HG02981 (cell line): ENCODE data around the gene GPR143.
"Not testable (repeated sequence)": the region's sequence is repeated elsewhere in the genome, so short reads cannot be mapped to it uniquely, and the experiment has no call there.

Source experiments
- ATAC-seq: cut with Tn5 transposase; IDR thresholded peaks from one replicate; pipeline ENCODE4 v1.9.1; 2021; ENCODE audit warnings: mild to moderate bottlenecking, moderate library complexity; ENCODE audit not compliant: unreplicated experiment

Gene GPR143

GRCh38 chrX:9770319-9770718 is 4.7 kb upstream of the GPR143 start:
- no peak for ATAC-seq

- ATAC-seq = not testable (repeated sequence)
These were observed 2.7 kb upstream of the GPR143 start for GRCh38 chrX:9768321-9768839.

- ATAC-seq = no peak
These were observed 1.7 kb upstream of the GPR143 start for GRCh38 chrX:9767375-9767774.

- ATAC-seq = no peak
These were observed 443 bp downstream of the GPR143 start for GRCh38 chrX:9765072-9765736.

DNA sequence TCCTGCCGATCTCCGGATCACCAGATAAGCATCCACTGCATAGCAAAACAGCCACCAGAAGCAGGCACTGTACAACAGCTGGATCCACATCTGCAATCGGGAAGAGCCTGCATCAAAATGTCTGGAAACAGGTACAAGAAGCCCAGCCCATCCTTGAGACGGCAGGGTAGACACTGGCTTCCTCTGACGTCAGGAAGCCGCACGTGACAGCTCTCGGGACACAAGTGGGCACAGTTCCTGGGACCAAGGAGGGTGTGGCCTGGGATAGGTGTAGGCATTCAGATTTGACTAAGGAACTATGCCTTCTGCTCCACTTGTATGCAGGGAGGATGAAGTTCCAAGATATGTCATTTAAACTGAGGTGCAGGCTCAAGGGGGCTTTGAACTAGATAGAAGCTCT is 6.3 kb downstream of the GPR143 start:
- no peak for ATAC-seq

- no peak for ATAC-seq
These were observed 7.5 kb downstream of the GPR143 start for GRCh38 chrX:9758021-9758638.

DNA sequence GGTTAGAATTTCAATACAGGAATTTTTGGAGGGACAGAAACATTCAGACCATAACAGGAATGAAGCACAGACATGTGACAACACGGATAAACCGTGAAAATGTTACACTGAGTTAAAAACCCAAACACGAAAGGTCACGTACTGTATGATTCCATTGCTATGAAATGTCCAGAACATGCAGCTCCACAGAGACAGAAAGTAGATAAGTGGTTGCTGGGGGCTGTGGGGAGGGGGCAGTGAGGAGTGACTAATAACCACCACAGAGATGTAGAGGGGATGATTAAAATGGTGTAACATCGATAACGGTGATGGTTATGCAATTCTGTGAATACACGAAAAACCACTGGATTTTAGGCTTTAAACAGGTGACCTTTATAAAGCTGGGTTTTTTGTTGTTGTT is 8.3 kb downstream of the GPR143 start:
- ATAC-seq = no peak

- ATAC-seq = no peak
These were observed 16.4 kb downstream of the GPR143 start for GRCh38 chrX:9749146-9749692.

- no peak for ATAC-seq
These were observed 18.0 kb downstream of the GPR143 start for GRCh38 chrX:9747644-9748043.

- ATAC-seq = no peak
These were observed 19.3 kb downstream of the GPR143 start for GRCh38 chrX:9746148-9746888.

DNA sequence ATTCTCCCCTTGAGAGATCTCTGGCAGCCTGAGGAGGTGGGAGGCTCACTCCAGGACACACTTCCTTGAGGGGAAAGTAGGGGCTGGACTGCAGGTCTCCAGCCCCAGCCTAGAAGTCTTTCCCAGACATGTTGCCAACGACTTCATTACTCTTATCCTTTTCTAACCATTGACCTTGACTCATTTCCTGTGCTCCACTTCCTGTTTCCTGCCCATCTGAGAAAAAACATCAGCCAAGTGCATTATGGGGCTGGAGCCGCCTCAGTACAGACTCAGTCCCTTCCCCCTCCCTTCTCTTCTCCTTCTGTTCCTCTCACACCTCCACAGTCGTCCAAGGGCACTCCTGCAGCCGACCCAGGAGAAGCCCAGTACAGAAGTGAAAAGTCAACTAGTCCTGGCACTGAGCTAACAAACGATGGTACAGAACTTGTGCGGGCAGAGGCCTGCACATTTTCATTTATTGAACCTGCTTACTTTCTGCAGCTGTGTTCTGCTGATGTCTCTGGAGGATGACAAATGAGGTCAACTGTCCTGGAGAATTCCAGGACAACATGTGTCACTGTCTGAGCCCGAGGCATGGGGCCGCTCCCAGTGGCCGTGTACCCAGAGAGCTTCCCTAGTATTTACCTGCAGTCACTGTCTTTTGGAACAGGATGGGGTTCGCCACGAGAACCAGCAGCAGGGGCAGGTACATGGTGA is 20.1 kb downstream of the GPR143 start:
- no peak for ATAC-seq

DNA sequence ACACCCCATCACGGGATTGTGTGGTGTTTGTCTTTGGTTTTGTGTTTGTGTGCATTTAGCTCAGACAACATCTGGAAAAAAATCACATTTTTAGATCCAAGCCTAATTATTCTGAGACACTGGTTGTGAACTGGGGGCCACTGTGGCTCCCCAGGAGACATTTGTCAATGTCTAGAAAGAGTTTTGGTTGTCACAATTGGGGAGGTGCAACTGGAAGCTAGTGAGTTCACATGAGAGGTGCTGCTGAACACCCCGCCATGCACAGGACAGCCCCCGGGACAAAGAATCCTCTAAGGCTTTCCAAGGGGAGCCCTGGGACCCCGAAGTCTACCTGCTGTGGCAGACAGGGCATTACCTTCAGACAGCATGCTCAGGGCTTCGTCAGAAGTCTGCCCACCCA is 26.5 kb downstream of the GPR143 start:
- no peak for ATAC-seq

DNA sequence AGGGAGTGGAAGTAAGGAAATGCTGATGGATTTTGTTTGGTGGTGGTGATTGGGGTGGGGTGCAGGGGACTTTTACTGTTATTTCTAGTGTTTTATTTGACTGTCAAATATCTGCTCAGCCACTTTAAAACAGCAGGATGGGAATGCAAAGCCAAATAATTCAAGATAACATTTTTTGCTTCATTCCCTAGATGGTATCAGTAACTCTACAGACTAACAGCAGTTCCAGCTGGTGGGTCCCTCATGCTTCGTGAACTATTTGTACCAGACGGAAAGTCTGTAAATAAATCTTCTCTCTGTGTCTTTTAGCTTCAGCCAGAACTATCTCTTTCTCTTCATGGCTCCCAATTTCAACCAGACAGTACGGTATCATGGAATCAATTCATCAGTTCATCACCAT is 27.5 kb downstream of the GPR143 start:
- no peak for ATAC-seq

DNA sequence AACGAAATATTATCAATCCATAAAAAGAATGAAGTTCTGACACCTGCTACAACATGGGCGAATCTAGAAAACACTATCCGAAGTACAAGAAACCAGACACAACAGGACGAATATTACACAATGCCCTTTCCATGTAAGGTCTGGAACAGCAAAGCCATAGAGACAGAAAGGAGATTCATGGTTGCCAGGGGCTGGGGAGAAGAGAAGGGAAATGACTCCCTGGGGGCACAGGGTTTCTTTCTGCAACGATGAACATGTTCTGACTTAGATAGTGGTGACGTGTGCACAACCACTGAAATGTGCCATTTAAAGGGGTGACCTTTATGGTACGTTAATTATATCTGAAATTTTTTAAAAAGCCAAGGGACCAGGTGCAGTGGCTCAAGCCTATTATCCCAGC is 28.3 kb downstream of the GPR143 start:
- no peak for ATAC-seq

GRCh38 chrX:9730752-9731151 is 34.9 kb downstream of the GPR143 start:
- no peak for ATAC-seq

DNA sequence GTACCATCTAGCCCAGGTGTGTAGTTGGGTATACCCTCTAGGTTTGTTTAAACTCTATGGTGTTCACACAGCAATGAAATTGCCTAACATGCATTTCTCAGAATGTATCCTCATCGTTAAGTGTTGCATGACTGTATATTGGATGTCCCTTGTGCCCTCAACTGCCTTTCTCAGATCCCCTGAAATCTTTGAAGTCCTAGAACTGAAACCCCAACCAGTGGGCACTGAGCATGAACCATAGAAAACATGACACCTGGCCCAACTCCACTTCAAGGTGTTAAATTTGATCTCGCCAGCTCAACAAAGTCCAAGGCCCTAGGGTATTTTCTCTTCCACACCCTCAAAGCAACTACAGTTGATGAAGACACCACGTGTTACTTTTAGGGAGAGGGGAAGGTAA is 35.6 kb downstream of the GPR143 start:
- ATAC-seq = no peak

DNA sequence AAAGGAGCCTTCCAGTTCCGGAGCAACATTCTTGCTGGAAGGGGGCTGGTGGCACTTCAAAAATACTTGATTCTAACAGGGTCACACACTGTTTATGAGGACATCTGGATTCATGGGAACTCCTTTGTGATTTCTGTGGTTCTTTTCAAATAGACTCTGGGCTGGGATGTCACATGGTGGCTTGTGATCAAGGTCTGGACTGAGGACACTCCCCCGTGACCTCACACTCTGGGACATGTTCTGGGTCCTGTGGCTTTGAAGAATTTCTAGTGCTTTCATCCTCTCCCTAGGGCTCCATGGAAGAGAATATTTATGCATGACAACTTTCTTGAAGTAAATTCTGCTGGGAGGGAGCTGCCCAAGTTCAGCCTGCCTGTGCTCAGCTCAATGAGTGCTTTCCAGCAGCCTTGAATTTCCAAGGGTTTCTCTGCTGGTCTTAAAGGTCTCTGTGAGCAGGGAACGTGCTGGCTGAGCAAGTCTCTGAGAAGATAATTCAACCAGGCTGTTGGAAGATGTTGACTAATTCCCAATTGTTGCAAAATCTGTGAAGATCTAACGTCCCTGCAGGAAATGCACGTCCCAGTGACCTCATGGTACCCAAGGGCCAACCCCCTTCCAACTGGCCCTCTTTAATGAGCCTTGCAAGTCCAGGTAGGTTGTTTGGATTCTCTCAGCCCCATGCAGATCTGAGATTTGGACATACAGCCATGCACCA is 36.3 kb downstream of the GPR143 start:
- no peak for ATAC-seq

DNA sequence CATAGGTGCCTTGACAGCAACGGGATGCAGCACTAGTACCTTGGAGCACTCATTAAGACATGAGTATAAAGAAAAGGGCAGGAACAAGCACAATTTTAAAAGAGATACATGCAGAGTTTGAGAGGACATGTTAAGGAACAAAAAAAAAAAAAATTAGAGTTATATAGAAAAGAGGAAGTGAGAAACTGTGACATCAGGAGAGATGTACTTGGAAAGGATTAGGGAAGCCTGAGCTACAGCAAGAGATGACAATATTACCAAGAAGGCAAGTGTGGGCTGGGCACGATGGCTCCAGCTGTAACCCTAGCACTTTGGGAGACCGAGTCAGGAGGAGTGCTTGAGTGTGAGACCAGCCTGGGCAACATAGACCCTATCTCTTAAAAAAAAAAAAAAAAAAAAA is 37.4 kb downstream of the GPR143 start:
- ATAC-seq = no peak

DNA sequence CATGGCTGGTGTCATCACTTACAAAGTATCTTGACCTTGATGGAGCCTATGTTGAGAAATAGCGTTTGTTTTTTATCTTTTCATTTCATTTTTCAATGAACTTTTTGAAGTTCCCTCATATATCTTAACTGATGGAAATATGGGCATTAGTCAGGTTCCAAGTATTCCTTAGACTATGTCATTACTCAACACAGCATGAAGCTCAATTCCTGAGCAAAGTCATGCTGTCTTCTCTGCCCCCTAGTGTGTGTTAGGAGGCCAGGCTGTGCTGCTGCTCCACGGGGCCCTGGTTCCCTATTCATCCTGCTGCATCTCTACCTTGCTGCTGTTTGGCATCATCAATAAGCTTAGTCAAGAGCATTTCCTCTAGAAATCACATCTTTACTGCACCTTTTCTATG is 40.9 kb downstream of the GPR143 start:
- no peak for ATAC-seq

- no peak for ATAC-seq
These were observed 48.3 kb downstream of the GPR143 start for GRCh38 chrX:9717376-9717775.
